GM12874 (cell line): ENCODE results near the gene HNRNPF.

ENCODE experiments used
- CTCF ChIP-seq: IDR thresholded peaks from 2 replicates; pipeline ENCODE4 v1.5.1; 2011; ENCODE audit warnings: low read depth, mild to moderate bottlenecking, control low read depth, low read length, moderate library complexity; ENCODE audit not compliant: insufficient read depth

HNRNPF gene

GRCh38 chr10:43410345-43410744 lies 1.4 kb upstream of the HNRNPF start:
- TF ChIP-seq CTCF: no peak

GRCh38 chr10:43409385-43410109 lies 561 bp upstream of the HNRNPF start:
- TF ChIP-seq CTCF: no peak

GRCh38 chr10:43408331-43408709 lies 666 bp downstream of the HNRNPF start:
- TF ChIP-seq CTCF: no peak

GRCh38 chr10:43407576-43408330 lies 1.2 kb downstream of the HNRNPF start:
- peak; percentile 56 for TF ChIP-seq CTCF

- no peak for TF ChIP-seq CTCF
Measured at GRCh38 chr10:43407148-43407575, 1.8 kb downstream of the HNRNPF start.

- no peak for TF ChIP-seq CTCF
Measured at GRCh38 chr10:43404704-43405084, 4.3 kb downstream of the HNRNPF start.

GRCh38 chr10:43403911-43404703 lies 4.9 kb downstream of the HNRNPF start:
- TF ChIP-seq CTCF: no peak
